ENCODE data around the gene PTPRE. TPM values are rescaled to one million over a fixed set of nuclear protein-coding genes. Genes with fewer than 3 reads are reported as not detected.

Gene PTPRE
- polyA plus RNA-seq, 1 donor from 2014 or later = 4.1 TPM

GRCh38 chr10:128007056-128007455 is 100.2 kb downstream of the PTPRE start:
- no peak overlapping the region for H3K9ac ChIP-seq (ENCODE audit: low read length)
- no peaks in the 10 kb centered on the region for H4K20me1 ChIP-seq (ENCODE audit: insufficient read depth)
- no peaks in the 10 kb centered on the region for H3K27me3 ChIP-seq (ENCODE audit: insufficient read depth, low read depth, low read length)
- no peaks in the 10 kb centered on the region for H3K36me3 ChIP-seq (ENCODE audit: insufficient read depth, low read length)
- H3F3A ChIP-seq (ENCODE audit: insufficient read depth, low read length, poor library complexity, severe bottlenecking) = no peaks in the 10 kb centered on the region
- TF ChIP-seq SMC3 (conservative IDR thresholded peaks at IDR 0.05; ENCODE audit: poor library complexity) (no peak), CTCF (IDR thresholded peaks at IDR 0.05; ENCODE audit: poor library complexity, severe bottlenecking) (no peak), EZH2 (IDR thresholded peaks at IDR 0.05; ENCODE audit: borderline replicate concordance, insufficient read depth, low read length, poor library complexity, severe bottlenecking) (no peak), POLR2AphosphoS5 (IDR thresholded peaks at IDR 0.05) (no peak), MXI1 (conservative IDR thresholded peaks at IDR 0.05; ENCODE audit: poor library complexity, severe bottlenecking) (no peak), TAF1 (IDR thresholded peaks at IDR 0.05; ENCODE audit: low read depth) (no peak), RAD21 (conservative IDR thresholded peaks at IDR 0.05) (no peak), REST (IDR thresholded peaks at IDR 0.05; ENCODE audit: borderline replicate concordance) (no peak), EP300 (conservative IDR thresholded peaks at IDR 0.05; ENCODE audit: poor library complexity, severe bottlenecking) (no peak)
- no peaks in the 10 kb centered on the region for H3K79me2 ChIP-seq (replicated peaks; ENCODE audit: insufficient read depth, low read length)
- H3K27ac ChIP-seq (ENCODE audit: low read length) = no peak overlapping the region
- no peaks in the 10 kb centered on the region for H3K9me2 ChIP-seq (ENCODE audit: insufficient read depth, low read length)
- H3K9me3 ChIP-seq (ENCODE audit: low read length) = no peaks in the 10 kb centered on the region
- no peak overlapping the region for H3K4me3 ChIP-seq (ENCODE audit: low read length)
- no peak overlapping the region for H2AFZ ChIP-seq (ENCODE audit: low read depth, low read length)
- no peak overlapping the region for H3K4me2 ChIP-seq (ENCODE audit: low read length)

GRCh38 chr10:128007971-128008370 is 101.1 kb downstream of the PTPRE start:
- no peaks in the 10 kb centered on the region for H3K9me2 ChIP-seq (ENCODE audit: insufficient read depth, low read length)
- no peak overlapping the region for H3K27ac ChIP-seq (ENCODE audit: low read length)
- no peaks in the 10 kb centered on the region for H3F3A ChIP-seq (ENCODE audit: insufficient read depth, low read length, poor library complexity, severe bottlenecking)
- no peaks in the 10 kb centered on the region for H4K20me1 ChIP-seq (ENCODE audit: insufficient read depth)
- no peak overlapping the region for H3K9ac ChIP-seq (ENCODE audit: low read length)
- H3K9me3 ChIP-seq (ENCODE audit: low read length) = no peaks in the 10 kb centered on the region
- H3K4me3 ChIP-seq (ENCODE audit: low read length) = no peak overlapping the region
- H3K4me2 ChIP-seq (ENCODE audit: low read length) = no peak overlapping the region
- TF ChIP-seq MXI1 (conservative IDR thresholded peaks at IDR 0.05; ENCODE audit: poor library complexity, severe bottlenecking) = no peak
- no peak for TF ChIP-seq CTCF (IDR thresholded peaks at IDR 0.05; ENCODE audit: poor library complexity, severe bottlenecking)
- no peak for TF ChIP-seq EP300 (conservative IDR thresholded peaks at IDR 0.05; ENCODE audit: poor library complexity, severe bottlenecking)
- TF ChIP-seq REST (IDR thresholded peaks at IDR 0.05; ENCODE audit: borderline replicate concordance) = no peak
- no peak for TF ChIP-seq TAF1 (IDR thresholded peaks at IDR 0.05; ENCODE audit: low read depth)
- H3K27me3 ChIP-seq (ENCODE audit: insufficient read depth, low read depth, low read length) = no peaks in the 10 kb centered on the region
- no peaks in the 10 kb centered on the region for H3K79me2 ChIP-seq (replicated peaks; ENCODE audit: insufficient read depth, low read length)
- no peaks in the 10 kb centered on the region for H3K36me3 ChIP-seq (ENCODE audit: insufficient read depth, low read length)
- no peak overlapping the region for H2AFZ ChIP-seq (ENCODE audit: low read depth, low read length)

Measured in neural cell (in vitro differentiated cells).